BJ (cell line): Measurements from ENCODE around the gene WDR7. TPM values are rescaled to one million over a fixed set of nuclear protein-coding genes. Genes with fewer than 3 reads are reported as not detected.

Experiments
- CTCF ChIA-PET: fragments of 350-600 bp; formaldehyde crosslinking; extraction: SDS; loops from one replicate; lab custom pipeline; 2021; ENCODE audit warnings: antibody characterized with exemption, inconsistent platforms; lab: Yijun Ruan, JAX
- POLR2A ChIA-PET: fragments of 300-600 bp; sonication (Branson Sonifier 250); formaldehyde crosslinking; extraction: SDS; loops from one replicate; lab custom pipeline; 2021; ENCODE audit warnings: antibody characterized with exemption; lab: Charles Lee
- DNase-seq: peaks from one replicate; pipeline ENCODE4 v3.0.0-alpha.2; 2011; ENCODE audit warnings: low read depth
- H3K27me3 ChIP-seq: 2 replicates; pipeline ENCODE4 v1.6.0; 2011; ENCODE audit warnings: low read length; ENCODE audit not compliant: control insufficient read depth, insufficient read depth
- H3K36me3 ChIP-seq: 2 replicates; pipeline ENCODE4 v1.5.1; 2011; ENCODE audit warnings: low read length; ENCODE audit not compliant: control insufficient read depth, insufficient read depth
- H3K4me3 ChIP-seq: 2 replicates; pipeline ENCODE4 v1.5.1; 2011; ENCODE audit warnings: low read depth, mild to moderate bottlenecking, control low read depth, low read length
- CTCF ChIP-seq: IDR thresholded peaks from 2 replicates; pipeline ENCODE4 v1.5.1; 2011; ENCODE audit warnings: low read depth, mild to moderate bottlenecking, control low read depth, inconsistent platforms, low read length, moderate library complexity; ENCODE audit not compliant: insufficient read depth
- polyA plus RNA-seq: library from polyadenylated mRNA; depleted of rRNA; stranded (reverse); fragments of >200 nt; gene quantifications from 2 replicates; pipeline ENCODE4 v1.2.3, GENCODE V29; 2011

Gene WDR7
- polyA plus RNA-seq, 1 experiment, result 9.7 TPM

GRCh38 chr18:56995579-56996188, 344.5 kb downstream of the WDR7 start:
- TF ChIP-seq CTCF, result no peak
- DNase-seq, result no peak
- Histone ChIP-seq H3K27me3 (no peaks in the 10 kb centered on the region), H3K4me3 (no peak overlapping the region), H3K36me3 (no peaks in the 10 kb centered on the region)
- ChIA-PET CTCF (no interaction called here), POLR2A (no interaction called here)

- no peak for TF ChIP-seq CTCF
- no peak overlapping the region for H3K4me3 ChIP-seq
- POLR2A ChIA-PET, result no interaction called here
- H3K27me3 ChIP-seq, result no peaks in the 10 kb centered on the region
- CTCF ChIA-PET, result interaction anchor here (0.6 kb wide), 1 partner anchor 418 kb away, joined by 3 read pairs; no protein-coding TSS in a partner anchor
- no peak for DNase-seq
- no peaks in the 10 kb centered on the region for H3K36me3 ChIP-seq
Observed at GRCh38 chr18:56997200-56997599, 346.0 kb downstream of the WDR7 start.

DNA sequence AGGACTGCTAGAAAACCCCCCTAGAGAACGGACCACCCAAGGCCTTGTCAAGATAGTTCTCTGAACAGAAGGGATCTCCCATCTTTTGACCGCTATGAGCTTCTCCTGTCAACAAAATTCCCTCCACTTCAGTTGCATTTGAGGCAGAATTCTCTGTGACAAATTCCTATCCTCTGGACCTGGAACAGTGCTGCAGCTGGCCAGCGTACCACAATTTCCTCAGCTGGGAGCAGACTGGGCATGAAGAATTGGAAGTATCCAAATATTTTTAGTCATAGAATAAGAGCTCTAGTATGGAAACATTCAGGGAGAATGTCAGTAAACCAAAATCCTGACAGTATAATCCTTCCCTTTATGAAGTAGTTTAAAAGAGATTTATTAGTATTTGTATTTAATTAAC, 348.7 kb downstream of the WDR7 start:
- ChIA-PET POLR2A (no interaction called here), CTCF (interaction anchor here (1.2 kb wide), 1 partner anchor 22 kb away, joined by 3 read pairs; no protein-coding TSS in a partner anchor)
- TF ChIP-seq CTCF, result no peak
- Histone ChIP-seq H3K36me3 (no peaks in the 10 kb centered on the region), H3K4me3 (no peak overlapping the region), H3K27me3 (no peaks in the 10 kb centered on the region)
- DNase-seq, result no peak

GRCh38 chr18:57002627-57003026, 351.5 kb downstream of the WDR7 start:
- Histone ChIP-seq H3K36me3 (no peaks in the 10 kb centered on the region), H3K27me3 (no peaks in the 10 kb centered on the region), H3K4me3 (no peak overlapping the region)
- no peak for DNase-seq
- ChIA-PET CTCF (interaction anchor here (0.7 kb wide), 1 partner anchor 223 kb away, joined by 3 read pairs; no protein-coding TSS in a partner anchor), POLR2A (no interaction called here)
- no peak for TF ChIP-seq CTCF

DNA sequence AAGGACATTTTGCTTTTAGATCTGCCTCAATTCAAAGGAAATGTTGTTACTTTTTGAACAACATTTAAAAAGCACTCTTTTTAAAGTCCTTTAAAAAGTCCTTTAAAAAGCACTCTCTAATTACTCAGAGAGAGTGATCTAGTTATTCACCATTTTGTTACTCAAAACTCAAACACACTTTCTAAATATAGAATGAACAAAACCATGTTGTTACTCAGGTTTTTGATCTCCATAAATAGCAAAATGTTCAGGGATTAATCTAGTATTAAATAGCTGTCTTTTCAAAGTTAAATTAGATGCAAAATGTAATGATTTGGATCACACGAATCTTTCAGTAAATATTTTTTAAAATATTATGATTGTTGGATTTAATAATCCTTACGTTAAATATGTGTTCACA, 352.2 kb downstream of the WDR7 start:
- ChIA-PET CTCF (no interaction called here), POLR2A (no interaction called here)
- no peak for DNase-seq
- no peaks in the 10 kb centered on the region for H3K27me3 ChIP-seq
- no peak overlapping the region for H3K4me3 ChIP-seq
- H3K36me3 ChIP-seq, result no peaks in the 10 kb centered on the region
- no peak for TF ChIP-seq CTCF
